OCI-LY7 (cell line): ENCODE results near the gene CDC34. TPM values are rescaled to one million over a fixed set of nuclear protein-coding genes. Genes with fewer than 3 reads are reported as not detected.
A peak's percentile ranks its signal among the peaks of the same experiment; 100 is the strongest.

ENCODE experiments used
- BruUV-seq: library from RNA; stranded (reverse); fragments of 400-500 nt; replicated peaks from 2 replicates; lab custom pipeline; 2021; lab: Mats Ljungman, UMichigan
- CTCF ChIA-PET: fragments of 300-600 bp; sonication (Branson Sonifier 250); formaldehyde crosslinking; loops from one replicate; lab custom pipeline; 2022; ENCODE audit warnings: antibody characterized with exemption; ENCODE audit not compliant: unreplicated experiment; lab: Charles Lee
- POLR2A ChIA-PET: fragments of 300-600 bp; sonication (Branson Sonifier 250); formaldehyde crosslinking; loops from one replicate; lab custom pipeline; 2022; ENCODE audit warnings: antibody characterized with exemption; lab: Charles Lee
- DNase-seq: peaks from one replicate; pipeline ENCODE4 v3.0.0-alpha.2; 2015; ENCODE audit warnings: low spot score
- H2AFZ ChIP-seq: fragments of 200-600 bp; sonication (generic), shearing (Covaris generic); 2 replicates; pipeline ENCODE4 v1.6.1; 2014; ENCODE audit warnings: mild to moderate bottlenecking, antibody characterized with exemption, low read length, moderate library complexity
- H3K27ac ChIP-seq: fragments of 200-600 bp; sonication (generic); 2 replicates; pipeline ENCODE4 v1.5.1; 2014; ENCODE audit warnings: mixed run types, low read depth, mild to moderate bottlenecking, moderate library complexity, low read length, inconsistent platforms; ENCODE audit not compliant: poor library complexity, severe bottlenecking
- H3K36me3 ChIP-seq: fragments of 200-600 bp; sonication (generic); 2 replicates; pipeline ENCODE4 v1.6.1; 2014; ENCODE audit warnings: mild to moderate bottlenecking, antibody characterized with exemption, low read length, moderate library complexity, mixed read lengths; ENCODE audit not compliant: insufficient read depth
- H3K4me1 ChIP-seq: fragments of 200-600 bp; sonication (generic); 2 replicates; pipeline ENCODE4 v1.5.1; 2014; ENCODE audit warnings: mild to moderate bottlenecking, low read length; ENCODE audit not compliant: insufficient read depth, poor library complexity, severe bottlenecking
- H3K4me2 ChIP-seq: fragments of 200-600 bp; sonication (generic); 2 replicates; pipeline ENCODE4 v1.6.1; 2014; ENCODE audit warnings: mild to moderate bottlenecking, low read length
- H3K4me3 ChIP-seq: fragments of 200-600 bp; sonication (generic); 2 replicates; pipeline ENCODE4 v1.5.1; 2014; ENCODE audit warnings: mild to moderate bottlenecking, low read depth, low read length; ENCODE audit not compliant: poor library complexity, severe bottlenecking
- H3K79me2 ChIP-seq: fragments of 200-600 bp; sonication (generic); 2 replicates; pipeline ENCODE4 v1.6.1; 2016; ENCODE audit warnings: low read depth, mild to moderate bottlenecking, low read length, moderate library complexity, mixed read lengths; ENCODE audit not compliant: insufficient read depth
- H3K9me2 ChIP-seq: fragments of 200-600 bp; sonication (generic); 2 replicates; pipeline ENCODE4 v1.6.1; 2016; ENCODE audit warnings: mild to moderate bottlenecking, low read length, mixed read lengths; ENCODE audit not compliant: insufficient read depth
- H3K9me3 ChIP-seq: fragments of 200-600 bp; sonication (generic); 2 replicates; pipeline ENCODE4 v1.6.1; 2014; ENCODE audit warnings: mild to moderate bottlenecking, mixed run types, low read length, mixed read lengths
- H4K20me1 ChIP-seq: fragments of 200-600 bp; sonication (generic); 2 replicates; pipeline ENCODE4 v1.6.1; 2014; ENCODE audit warnings: mild to moderate bottlenecking, antibody characterized with exemption, low read length, moderate library complexity, mixed read lengths; ENCODE audit not compliant: insufficient read depth
- CTCF ChIP-seq: fragments of 200-600 bp; sonication (generic); conservative IDR thresholded peaks from 2 replicates; pipeline ENCODE4 v1.5.1; 2014; ENCODE audit warnings: mild to moderate bottlenecking, antibody characterized with exemption, low read length, moderate library complexity, mixed read lengths
- EZH2phosphoT487 ChIP-seq: fragments of 200-600 bp; sonication (generic); IDR thresholded peaks from 2 replicates; pipeline ENCODE4 v1.6.1; 2018; ENCODE audit warnings: low read depth, borderline replicate concordance, mild to moderate bottlenecking, mixed run types, antibody characterized with exemption, low read length, moderate library complexity, mixed read lengths
- intact Hi-C: fragments of 100-400 bp; cut with micrococcal nuclease; formaldehyde crosslinking; loops from one replicate; pipeline ENCODE4 v1.10.0; 2022; ENCODE audit not compliant: unreplicated experiment
- total RNA-seq, 2 experiments: library from RNA; depleted of rRNA in 1 of 2; stranded (reverse); fragments of >200 nt in 1 of 2; shearing (Covaris generic) in 1 of 2; gene quantifications; 2 replicates each; pipeline ENCODE4 v1.2.3, GENCODE V29; 2014 to 2022

CDC34 gene
- total RNA-seq, 2 experiments from 2014 or later, result 58.2 to 77.2 TPM

- H2AFZ ChIP-seq, result peak overlapping the region; percentile 53
Observed at GRCh38 chr19:570937-571565, 39.5 kb downstream of the CDC34 start.

GRCh38 chr19:571566-571974 is 40.0 kb downstream of the CDC34 start:
- TSS peak; percentile 91 for BruUV-seq
- Histone ChIP-seq H3K27ac (peak overlapping the region; percentile 88), H3K4me2 (peak overlapping the region; percentile 75), H3K36me3 (peaks cover 14% of the 10 kb centered on the region), H2AFZ (peak overlapping the region; percentile 53), H4K20me1 (peaks cover 6% of the 10 kb centered on the region; the same call in 1 of the 2 replicates), H3K9me3 (no peaks in the 10 kb centered on the region), H3K4me3 (peak overlapping the region; percentile 95), H3K79me2 (peaks cover 40% of the 10 kb centered on the region), H3K9me2 (no peaks in the 10 kb centered on the region), H3K4me1 (peaks cover 32% of the 10 kb centered on the region)
- ChIA-PET CTCF (no interaction called here), POLR2A (interaction anchor here (0.9 kb wide), 1 partner anchor 40 kb away, joined by 3 read pairs; the partner anchor contains the start of gene CDC34)
- peak; percentile 62 for DNase-seq
- intact Hi-C loops, result loop anchor here (2.0 to 5.0 kb wide), 4 partner anchors 39 to 226 kb away; partner anchors contain the start of genes CDC34, PTBP1, RNF126 and TPGS1
- TF ChIP-seq EZH2phosphoT487 (no peak), CTCF (no peak)

More at GRCh38 chr19:570937-571565, 39.5 kb downstream of the CDC34 start:
- Histone ChIP-seq H3K27ac (peak overlapping the region; percentile 88), H3K9me3 (no peaks in the 10 kb centered on the region), H4K20me1 (peaks cover 6% of the 10 kb centered on the region; the same call in 1 of the 2 replicates), H3K4me3 (peak overlapping the region; percentile 95), H3K79me2 (peaks cover 35% of the 10 kb centered on the region), H3K9me2 (no peaks in the 10 kb centered on the region), H3K4me1 (peaks cover 32% of the 10 kb centered on the region), H3K36me3 (peaks cover 14% of the 10 kb centered on the region; the same call in 1 of the 2 replicates), H3K4me2 (peak overlapping the region; percentile 75)
- no TSS peak for BruUV-seq
- CTCF ChIA-PET, result no interaction called here
- peak; percentile 74 for DNase-seq
- TF ChIP-seq EZH2phosphoT487 (no peak), CTCF (no peak)
- POLR2A ChIA-PET, result interaction anchor here (0.7 to 0.9 kb wide), 2 partner anchors 39 to 102 kb away, joined by 3 read pairs; partner anchors contain the start of gene CDC34
- intact Hi-C loops, result loop anchor here (2.0 to 5.0 kb wide), 4 partner anchors 39 to 226 kb away; partner anchors contain the start of genes CDC34, PTBP1, RNF126 and TPGS1
